ENCODE results near the gene CLEC7A.

- no peak for TF ChIP-seq CTCF (IDR thresholded peaks at IDR 0.05)
- TF ChIP-seq POLR2A (IDR thresholded peaks at IDR 0.05), result no peak
- TF ChIP-seq POLR2AphosphoS5 (IDR thresholded peaks at IDR 0.05), result no peak
Measured at GRCh38 chr12:10088031-10088430, 42.0 kb downstream of the CLEC7A start.

Data from prostate gland (tissue), 2 donors.